GM12865 (cell line): ENCODE results near the gene ANKZF1.

ENCODE experiments used
- DNase-seq: peaks from one replicate; pipeline ENCODE4 v3.0.0; 2010; ENCODE audit warnings: low read depth
- H3K4me3 ChIP-seq: 2 replicates; pipeline ENCODE4 v1.5.1; 2011; ENCODE audit warnings: mild to moderate bottlenecking, low read depth, low read length, control low read depth
- CTCF ChIP-seq: IDR thresholded peaks from 2 replicates; pipeline ENCODE4 v1.5.1; 2011; ENCODE audit warnings: low read length, control low read depth, low read depth, inconsistent platforms; ENCODE audit not compliant: insufficient read depth; ENCODE audit errors: missing control alignments

ANKZF1 gene

GRCh38 chr2:219219784-219220532 lies 9.6 kb upstream of the ANKZF1 start:
- TF ChIP-seq CTCF: no peak
- H3K4me3 ChIP-seq: no peak overlapping the region

DNA sequence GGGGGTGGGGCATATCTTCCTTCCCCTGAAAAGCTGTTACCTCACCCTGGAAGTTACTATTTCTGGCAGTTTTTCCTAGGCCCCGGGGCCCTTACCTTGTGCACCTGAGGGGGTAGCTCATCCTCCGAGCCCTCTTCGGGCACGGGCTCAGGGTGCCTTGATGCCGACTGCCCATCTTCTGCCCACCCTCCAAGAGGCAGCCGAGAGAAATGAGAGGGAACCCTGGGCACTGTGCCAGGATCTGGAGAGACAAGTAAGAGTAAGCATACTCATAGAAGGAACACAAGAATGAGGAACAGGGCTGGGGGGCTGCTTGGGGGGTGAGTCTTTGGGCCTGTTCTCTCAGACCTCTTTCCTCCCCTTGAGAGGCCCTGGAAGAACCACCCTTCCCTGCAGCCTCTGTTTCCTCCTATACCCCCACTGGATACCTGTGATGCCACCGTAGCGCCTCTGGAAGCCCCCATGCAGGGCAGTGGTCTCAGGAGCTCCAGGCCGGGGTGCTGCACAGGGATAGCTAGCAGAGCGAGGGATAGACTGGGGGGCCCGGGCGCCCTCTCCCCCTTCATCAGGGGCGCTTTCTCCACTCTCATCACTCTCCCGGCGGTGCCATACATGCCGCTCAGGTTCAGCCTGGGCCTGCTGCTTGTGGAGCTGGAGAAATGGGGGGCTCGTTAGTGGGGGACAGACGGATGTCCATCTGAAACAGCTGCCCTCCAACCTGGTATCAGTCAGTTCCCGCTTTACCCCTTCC lies 8.8 kb upstream of the ANKZF1 start:
- no peak for TF ChIP-seq CTCF
- no peak overlapping the region for H3K4me3 ChIP-seq
- DNase-seq: no peak

More at GRCh38 chr2:219219784-219220532, 9.6 kb upstream of the ANKZF1 start:
- no peak for DNase-seq

DNA sequence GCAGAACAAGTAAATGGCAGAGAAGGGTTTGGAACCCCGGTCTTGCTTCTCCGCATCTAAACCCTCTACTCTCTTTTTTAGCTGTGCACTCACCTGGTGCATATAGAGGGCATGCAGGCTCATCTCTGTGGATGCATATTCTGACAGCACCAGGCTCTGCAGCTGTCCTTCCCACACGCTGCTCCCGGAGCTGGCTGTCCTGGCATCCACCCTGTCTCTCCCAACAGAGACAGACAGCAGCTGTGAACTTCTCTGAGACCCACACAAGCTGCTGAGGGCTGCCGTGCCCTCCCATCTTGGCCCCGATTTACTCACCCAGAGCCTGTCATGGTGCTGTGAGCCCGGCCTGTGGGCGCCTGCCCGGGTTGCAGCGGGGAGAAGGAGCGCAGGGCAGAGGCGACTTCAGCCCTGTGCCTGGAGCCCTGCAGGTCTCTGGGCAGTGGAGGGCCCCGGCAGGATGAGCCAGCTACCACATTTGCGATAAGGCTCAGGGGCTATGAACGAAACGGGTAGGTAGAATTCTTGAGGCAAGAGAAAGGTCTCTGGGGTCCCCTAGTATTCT lies 7.6 kb upstream of the ANKZF1 start:
- H3K4me3 ChIP-seq: no peak overlapping the region
- no peak for TF ChIP-seq CTCF
- no peak for DNase-seq

DNA sequence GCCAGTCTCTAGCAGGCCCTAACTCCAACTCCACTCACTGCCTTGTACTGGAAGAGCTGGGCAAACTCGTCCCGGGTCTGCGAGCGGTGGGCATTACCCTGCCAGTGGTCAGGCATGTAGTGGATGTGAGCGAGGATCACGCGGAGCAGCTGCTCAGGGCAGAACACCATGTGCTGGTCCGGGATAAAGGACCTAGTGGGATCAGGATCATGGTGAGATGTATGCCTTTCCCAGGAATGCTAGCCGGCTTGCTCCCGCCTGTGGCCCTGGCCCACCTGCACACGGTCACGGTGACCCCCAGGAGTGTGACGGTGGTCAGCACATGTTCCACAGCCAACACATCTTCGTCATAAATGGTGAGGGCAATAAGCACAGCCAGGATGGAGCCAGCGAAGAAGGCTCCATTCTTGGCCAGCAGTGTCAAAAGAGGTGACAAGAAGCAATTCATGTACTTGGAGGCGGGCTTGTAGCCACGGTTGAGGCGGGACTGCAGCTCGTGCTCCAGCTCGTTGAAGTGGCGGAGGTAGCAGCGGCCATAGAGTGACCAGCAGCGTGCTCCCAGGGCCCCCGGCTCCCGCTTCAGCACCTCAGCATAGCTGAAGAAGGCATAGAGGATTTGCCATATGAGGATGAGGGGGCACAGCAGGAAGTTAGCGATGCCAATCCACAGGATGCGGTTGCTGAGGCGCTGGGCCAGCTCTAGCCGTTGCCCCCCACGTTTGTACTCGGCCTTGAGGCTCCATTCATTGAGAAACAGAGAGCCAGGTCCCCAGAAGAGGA lies 5.6 kb upstream of the ANKZF1 start:
- no peak for TF ChIP-seq CTCF
- H3K4me3 ChIP-seq: no peak overlapping the region
- DNase-seq: no peak

- no peak for TF ChIP-seq CTCF
- no peak for DNase-seq
- H3K4me3 ChIP-seq: no peak overlapping the region
These were observed 4.3 kb upstream of the ANKZF1 start for GRCh38 chr2:219225350-219225749.

DNA sequence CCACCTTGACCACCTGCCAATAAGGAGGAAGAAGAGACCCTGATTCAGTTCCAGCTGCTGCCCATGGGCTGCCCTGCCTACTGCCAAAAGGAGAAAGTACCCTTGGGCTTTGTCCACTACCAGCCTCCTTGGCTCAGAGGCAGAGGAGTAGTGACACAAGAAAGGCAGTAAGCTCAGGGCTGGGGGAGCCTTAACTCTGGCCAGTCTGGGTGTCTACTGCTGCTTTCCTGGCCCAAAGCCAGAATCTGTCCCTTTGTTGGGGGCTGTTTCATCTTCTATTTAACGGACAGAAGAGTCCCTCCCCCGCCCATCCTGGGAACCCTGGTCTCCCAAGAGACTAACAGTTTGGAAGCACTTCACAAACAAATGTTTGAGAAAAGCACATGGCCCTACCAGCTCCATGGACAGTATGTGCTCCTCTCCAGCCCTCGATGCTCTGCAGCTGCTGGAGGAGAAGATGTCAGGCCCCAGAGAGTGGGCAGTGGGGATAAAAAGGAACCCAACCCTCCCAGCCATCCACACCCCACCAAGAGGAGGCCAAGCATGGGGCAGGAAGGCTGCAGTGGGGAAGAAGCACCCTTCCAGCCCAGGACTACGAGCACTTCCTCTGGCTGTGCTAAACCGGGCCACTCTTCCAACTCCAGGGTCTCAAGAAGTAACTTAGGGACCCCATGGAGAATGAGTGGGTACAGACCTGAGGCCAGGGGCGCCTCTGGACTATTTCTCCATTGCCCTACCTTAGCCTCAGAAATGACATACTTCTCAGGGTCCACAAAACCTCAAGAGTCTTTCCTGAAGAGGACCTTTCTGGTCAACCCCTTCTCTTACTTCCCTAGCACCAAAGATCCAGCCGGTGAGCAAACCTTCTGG lies 1.3 kb upstream of the ANKZF1 start:
- no peak for TF ChIP-seq CTCF
- H3K4me3 ChIP-seq: peak overlapping the region; percentile 83
- no peak for DNase-seq
